GM13977 (cell line): ENCODE data around the gene TTC7B.
A peak's percentile ranks its signal among the peaks of the same experiment; 100 is the strongest.
"Not testable (repeated sequence)": the region's sequence is repeated elsewhere in the genome, so short reads cannot be mapped to it uniquely, and the experiment has no call there.

ENCODE experiments used
- DNase-seq: peaks from one replicate; pipeline ENCODE4 v3.0.0; 2012; ENCODE audit warnings: low spot score
- CTCF ChIP-seq: IDR thresholded peaks from 2 replicates; pipeline ENCODE4 v1.5.1; 2012; ENCODE audit warnings: mild to moderate bottlenecking, control low read depth; ENCODE audit not compliant: insufficient read depth; ENCODE audit errors: extremely low read depth, missing control alignments
- in situ Hi-C: fragments of 300-500 bp; cut with MboI; formaldehyde crosslinking; loops from one replicate; pipeline ENCODE4 v1.12.0; 2022; ENCODE audit warnings: low sequenced_read_pairs, low pct_unique_long_range_greater_than_20kb, mixed read lengths, inconsistent platforms; ENCODE audit not compliant: unreplicated experiment

The TTC7B gene

DNA sequence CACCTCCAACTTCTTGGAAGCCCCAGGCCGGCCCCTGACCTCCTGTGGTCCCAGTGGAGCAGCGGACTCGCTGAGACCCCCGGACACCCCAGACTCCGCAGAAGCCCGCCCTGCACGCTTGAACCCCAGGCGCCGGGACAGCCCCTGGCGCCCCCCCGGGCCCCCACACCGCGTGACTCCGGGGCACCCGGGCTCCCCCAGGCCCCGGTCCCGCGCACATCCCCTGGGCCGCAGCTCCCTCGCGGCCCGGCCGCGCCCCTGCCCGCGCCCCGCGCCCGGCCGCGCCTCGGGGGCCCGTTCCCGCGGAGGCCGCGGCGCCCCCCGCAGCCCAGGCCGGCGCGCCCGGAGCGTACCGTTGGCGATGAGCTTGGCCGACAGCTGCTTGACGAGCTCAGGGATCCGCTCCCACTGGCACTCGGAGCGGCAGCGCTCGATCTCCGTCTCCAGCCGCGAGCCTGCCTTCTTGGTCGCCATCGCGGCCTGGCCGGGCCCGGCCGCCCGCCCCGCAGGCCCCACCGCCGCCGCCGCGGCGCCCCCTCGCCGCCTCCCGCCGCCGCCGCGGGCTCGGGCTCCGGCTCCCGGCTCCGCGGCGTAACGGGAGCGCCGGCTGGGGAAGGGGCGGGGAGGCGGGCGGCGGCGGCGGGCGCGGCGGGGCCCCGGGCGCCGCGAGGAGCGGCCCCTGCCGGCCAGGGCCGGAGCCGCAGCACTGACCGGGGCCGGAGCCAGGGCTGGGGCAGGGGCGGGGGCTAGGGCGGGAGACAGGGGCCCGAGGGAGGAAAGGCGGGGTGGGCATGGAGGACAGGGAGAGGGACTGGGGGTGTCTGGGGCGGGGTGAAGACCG is at the start of gene TTC7B:
Gene TTC7B, minus strand, starts transcription at position 609 of the 841 bp plus-strand sequence. Its CDS starts 135 bp downstream, at position 474.
- peak; percentile 91 for DNase-seq
- in situ Hi-C loops = no loop called here
- peak; percentile 55 for TF ChIP-seq CTCF

DNA sequence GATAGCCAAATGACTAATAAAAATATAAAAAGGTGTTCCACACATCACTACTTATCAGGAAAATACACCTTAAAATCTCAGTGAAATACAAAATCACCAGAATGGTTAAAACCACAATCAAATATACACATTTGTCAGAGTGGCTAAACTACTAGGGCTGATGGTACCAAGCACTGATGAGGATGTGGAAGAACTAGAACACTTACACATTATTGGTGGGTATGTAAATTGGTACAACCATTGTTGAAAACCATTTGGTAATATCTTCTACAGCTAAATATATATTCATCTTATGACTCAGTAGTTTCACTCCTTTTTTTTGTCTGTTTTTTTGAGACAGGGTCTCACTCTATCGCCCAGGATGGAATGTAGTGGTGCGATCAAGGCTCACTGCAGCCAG is 48.5 kb upstream of the TTC7B start:
- in situ Hi-C loops = no loop called here
- no peak for DNase-seq
- TF ChIP-seq CTCF = no peak

- no peak for DNase-seq
- no peak for TF ChIP-seq CTCF
- in situ Hi-C loops = no loop called here
Measured at GRCh38 chr14:90858511-90858910, 42.3 kb upstream of the TTC7B start.

DNA sequence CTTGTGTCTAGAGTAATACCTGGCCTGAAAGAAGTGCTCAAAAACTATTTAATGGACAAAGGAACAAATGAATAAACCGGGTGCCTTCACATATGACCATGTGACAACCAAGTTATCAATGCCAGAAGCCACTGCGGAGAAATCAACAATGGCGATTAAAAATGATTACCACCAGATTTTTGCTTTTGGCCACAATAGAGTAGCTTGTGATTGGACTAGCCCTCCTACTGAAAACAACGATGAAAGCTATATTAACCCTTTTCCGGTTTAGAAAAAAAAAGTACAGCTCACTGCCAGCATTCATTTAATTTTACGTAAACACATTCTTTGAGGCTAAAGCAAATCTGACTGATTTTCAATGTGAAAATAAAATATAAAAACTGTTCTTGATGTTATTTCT is 41.6 kb upstream of the TTC7B start:
- no peak for DNase-seq
- in situ Hi-C loops = no loop called here
- no peak for TF ChIP-seq CTCF

- in situ Hi-C loops, DNase-seq: not testable (repeated sequence)
Measured at GRCh38 chr14:90856115-90856514, 39.9 kb upstream of the TTC7B start.

- in situ Hi-C loops = no loop called here
- no peak for DNase-seq
- TF ChIP-seq CTCF = no peak
Measured at GRCh38 chr14:90853116-90853515, 36.9 kb upstream of the TTC7B start.

GRCh38 chr14:90851327-90852036 is 35.3 kb upstream of the TTC7B start:
- TF ChIP-seq CTCF = no peak
- in situ Hi-C loops = no loop called here
- no peak for DNase-seq
